NCI-H748 (cell line): ENCODE data around the gene NEK11.

Experiments
- DNase-seq: peaks from one replicate; lab custom pipeline; 2025; ENCODE audit not compliant: unreplicated experiment; lab: John Stamatoyannopoulos, UW

NEK11 gene

DNA sequence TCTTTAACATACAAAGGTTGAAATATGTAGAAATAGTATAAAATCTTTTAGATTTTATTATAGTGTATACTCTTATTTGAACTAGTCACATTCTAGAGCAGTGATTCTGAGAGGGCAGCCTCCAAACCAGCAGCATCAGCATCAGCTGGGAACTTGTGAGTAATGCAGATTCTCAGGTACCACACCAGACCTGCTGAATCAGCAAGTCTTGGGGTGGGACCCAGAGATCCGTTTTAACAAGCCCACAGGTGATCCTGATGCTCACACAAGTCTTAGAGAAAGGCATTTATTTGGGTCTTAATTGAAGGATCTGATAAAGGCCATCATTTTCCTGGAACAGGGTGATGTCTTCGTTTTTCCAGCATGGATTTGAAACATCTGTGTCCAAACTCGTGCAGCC lies 195.9 kb downstream of the NEK11 start:
- no peak for DNase-seq

DNA sequence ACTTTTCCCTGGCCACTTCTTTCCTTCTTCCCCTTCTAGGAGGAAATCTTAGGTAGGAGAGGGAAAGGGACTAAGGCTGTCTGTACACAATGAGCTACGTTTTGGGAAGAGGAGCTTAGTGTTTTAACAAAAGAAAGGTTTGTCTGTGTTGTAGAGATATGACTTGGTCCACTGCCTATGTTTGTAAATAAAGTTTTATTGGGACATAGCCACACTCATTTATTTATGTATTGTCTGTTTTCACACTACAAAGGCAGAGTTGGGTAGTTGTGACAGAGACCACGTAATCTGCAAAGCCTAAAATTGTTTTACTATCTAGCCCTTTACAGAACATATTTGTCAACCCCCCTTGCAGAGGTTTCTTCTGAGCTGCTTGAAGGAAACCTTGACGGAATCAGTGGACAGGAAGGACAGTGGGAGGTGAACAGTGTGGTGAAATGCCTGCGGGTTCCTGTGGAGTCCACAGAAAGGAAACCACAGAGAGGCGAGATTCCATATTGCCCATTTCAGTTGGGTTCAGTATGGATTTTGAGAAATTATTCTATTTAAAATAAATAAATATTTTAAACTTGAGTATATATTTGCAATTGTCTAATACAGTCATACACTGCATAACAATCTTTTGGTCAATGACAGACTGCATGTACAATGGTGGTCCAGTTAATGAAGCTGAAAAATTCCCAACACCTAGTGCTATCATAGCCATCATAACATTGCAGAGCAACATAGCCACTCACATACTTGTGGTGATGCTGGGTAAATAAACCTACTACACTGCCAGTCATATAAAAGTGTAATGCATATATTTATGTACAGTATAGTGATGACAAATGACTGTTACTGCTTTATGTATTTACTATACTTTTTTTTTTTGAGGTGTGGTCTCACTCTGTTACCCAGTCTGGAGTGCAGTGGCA lies 197.0 kb downstream of the NEK11 start:
- DNase-seq: no peak

DNA sequence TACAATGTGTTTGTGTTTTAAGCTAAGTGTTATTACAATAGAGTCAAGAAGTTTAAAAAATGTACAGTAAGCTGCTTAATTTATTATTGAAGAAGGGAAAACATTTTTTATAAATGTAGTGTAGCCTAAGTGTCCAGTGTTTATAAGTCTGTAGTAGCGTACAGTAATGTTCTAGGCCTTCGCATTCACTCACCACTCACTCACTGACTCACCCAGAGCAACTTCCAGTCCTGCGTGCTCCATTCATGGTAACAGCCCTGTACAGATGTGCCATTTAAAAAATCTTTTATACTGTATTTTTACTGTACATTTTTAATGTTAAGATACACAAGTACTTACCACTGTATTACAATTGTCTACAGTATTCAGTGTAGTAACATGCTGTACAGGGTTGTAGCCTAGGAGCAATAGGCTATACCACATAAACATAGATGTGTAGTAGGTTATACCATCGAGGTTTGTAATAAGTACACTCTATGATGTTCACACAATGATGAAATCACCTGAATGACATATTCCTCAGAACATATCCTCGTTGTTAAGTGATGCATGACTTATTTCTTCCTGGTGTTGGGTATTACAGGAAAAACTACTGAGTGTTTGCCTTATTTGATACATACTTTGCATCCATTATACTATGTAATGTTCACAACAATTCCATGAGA lies 198.3 kb downstream of the NEK11 start:
- DNase-seq: no peak

DNA sequence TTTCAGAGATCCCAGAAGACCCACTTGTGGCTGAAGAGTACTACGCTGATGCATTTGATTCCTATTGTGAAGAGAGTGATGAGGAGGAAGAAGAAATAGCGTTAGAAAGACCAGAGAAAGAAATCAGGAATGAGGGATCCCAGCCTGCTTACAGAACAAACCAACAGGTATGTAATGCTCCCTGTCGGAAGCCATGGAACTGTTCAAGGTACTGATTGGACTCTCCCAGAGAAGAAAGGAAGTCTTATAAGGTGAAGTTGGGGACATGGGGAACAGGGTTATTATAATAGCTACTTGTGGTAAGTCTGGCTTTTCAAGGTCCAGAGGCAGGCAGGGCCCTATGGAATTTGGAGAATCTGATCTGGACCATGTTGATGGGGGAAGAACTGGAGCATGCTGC lies 201.8 kb downstream of the NEK11 start:
- DNase-seq: no peak

DNA sequence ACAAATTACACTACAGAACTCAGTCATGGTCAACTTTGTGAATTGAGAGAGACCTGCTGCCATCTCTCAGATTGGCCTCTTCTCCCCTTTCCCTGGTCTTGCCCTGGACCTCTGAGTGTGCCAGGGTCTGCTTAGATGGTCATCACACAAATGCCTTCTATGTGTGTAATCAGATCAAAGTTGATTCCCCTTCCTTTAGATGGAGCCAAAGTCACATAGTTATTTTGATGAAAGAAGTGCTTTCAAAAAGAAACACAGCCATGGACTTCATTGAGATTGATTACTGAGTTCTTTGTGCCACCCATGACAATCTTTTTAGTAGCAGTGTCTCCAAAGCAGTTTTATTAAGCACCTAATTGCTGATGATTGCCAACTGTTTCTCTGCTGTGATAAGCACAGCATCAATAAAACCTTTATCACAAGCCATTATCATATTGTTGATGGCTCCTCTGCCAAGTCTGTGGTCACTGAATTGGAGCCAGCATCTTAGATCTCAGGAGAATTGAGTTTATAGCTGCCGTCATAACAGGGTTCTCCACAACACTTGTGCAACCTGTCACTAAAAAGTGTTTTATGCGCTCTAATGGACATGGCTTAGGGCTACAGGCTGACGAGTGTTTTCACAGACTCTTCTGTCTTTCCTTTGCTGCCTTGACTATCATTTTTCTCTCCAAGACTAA lies 205.2 kb downstream of the NEK11 start:
- peak; percentile 30 for DNase-seq

DNA sequence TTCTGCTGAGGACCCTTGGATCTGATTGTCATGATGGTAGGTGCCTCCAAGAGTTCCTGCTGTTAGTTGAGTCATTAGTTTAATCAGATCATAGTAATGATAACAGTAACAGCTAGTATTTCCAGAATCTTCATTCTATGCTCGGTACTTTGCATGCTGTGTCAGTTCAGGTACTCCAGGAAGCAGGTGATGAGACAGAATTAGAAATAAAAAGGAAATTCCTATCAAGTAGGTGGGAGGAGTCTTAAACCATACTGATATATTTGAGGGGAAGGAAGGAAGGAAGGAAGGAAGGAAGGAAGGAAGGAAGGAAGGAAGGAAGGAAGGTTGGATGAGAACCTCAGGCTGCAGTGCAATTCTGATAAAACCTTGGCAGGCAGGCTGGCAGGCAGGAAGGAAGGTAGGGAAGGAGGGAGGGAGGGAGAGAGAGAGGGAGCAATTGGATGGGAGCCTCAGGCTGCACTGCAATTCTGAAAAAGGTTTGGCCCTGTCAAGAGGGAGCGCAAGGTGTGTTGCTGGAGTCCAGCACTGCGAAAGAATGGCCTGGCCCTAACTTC lies 206.1 kb downstream of the NEK11 start:
- no peak for DNase-seq

DNA sequence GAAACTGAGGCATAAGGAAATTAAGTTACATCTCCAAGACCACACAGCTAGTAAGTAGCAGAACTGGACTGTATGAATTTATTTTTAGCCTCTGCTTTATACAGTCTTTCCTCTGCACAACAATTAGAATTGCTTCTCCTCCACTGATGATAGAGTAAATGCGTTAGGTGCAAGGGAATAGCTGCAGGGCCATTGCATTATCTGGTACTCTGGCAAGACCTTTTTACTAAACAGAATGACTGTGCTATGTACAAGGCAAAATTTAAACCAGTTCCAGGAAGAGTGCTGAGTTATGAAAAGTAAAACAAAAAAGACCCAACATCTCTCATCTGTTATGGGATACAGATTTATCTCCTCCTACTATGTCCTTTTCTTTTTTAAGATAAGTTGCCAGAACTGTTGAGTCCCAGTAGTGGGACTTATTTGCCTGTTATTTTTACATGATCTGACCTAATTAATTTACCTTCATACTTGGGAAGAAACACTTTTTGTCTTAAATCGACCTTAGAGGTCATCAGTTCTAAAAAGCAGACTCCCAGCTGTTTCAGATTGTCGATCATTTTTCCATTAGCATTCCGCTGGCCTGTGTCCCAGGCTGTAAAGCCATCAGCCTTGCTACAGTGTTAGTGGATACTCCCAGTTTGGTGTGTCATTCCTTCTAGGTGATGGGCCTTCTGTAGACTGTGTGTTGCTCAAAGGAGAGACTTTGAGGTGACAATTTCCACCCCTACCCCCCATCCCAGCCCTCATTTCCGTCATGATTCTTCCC lies 207.4 kb downstream of the NEK11 start:
- DNase-seq: no peak

DNA sequence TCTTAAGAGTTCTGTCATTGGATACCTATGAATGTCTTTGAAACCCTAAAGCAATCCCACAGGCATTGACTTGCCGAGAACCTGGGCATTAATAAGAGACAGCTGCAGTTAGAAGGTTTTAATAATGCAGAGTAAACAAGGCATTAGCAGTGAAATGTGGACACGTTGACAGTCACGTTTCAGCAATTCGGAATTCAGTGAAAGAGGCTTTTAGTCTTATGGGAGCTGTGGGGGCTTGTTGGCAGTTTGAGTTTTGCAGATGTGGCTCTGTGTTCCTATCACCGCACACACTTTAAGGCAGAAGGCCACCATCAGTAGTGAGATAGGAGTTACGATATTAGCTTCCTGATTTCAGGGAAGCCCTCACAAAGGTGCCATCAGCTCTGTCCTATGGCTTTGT lies 209.7 kb downstream of the NEK11 start:
- DNase-seq: peak; percentile 68

DNA sequence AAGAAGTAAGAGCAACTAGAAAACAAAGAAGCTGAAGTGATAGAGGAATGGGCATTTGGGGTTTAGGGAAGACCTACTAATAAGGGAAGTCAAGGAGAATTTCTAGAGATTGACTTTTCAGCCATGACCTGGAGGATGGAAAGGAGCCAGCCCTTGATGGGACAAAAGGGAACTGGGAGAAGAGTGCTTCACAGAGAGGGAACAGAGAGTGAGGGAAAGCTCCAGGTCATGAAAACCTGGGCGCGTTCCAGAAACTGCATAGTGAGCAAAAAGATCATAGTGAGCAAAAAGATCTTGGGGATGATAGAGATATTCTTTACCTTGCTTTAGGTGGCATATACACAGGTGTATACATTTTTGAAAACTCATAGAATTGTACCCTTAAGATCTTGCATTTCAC lies 211.8 kb downstream of the NEK11 start:
- DNase-seq: no peak

DNA sequence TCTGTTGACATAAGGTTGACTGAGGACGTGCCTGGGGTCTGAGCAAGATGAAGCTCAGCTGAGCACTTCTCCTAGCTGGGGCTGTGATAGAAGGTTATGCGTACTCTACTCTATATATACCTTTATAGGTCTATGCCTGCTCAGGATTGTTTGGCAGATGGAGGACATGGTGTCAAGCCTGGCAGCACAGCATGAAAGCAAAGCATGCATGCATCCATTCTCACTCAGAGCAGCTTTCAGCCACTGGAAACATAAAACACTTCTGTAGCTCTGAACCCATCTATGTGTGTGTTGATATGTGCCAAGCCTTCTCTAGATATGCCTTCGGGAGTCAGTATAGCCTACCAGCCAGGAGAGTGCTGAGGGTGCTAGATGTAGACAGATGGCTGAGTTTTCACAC lies 212.6 kb downstream of the NEK11 start:
- DNase-seq: no peak

DNA sequence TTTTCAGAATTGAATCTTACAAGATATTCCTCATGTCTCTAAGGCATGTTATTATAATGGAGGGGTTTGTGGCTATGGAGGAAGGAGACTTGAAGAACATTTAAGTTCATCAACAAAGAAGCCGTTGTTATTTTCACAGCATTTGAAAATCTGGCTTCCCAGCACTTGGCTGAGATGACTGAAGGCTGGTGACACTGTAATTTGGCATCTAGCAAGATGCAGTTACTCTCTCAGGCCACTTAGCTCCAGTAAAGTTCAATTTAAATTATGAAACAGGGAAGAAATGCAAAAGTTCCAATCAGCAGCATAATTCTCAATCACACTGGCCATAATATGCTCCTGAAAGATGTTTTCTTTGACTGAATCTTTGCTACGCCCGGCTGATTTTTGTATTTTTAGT lies 215.5 kb downstream of the NEK11 start:
- DNase-seq: no peak

DNA sequence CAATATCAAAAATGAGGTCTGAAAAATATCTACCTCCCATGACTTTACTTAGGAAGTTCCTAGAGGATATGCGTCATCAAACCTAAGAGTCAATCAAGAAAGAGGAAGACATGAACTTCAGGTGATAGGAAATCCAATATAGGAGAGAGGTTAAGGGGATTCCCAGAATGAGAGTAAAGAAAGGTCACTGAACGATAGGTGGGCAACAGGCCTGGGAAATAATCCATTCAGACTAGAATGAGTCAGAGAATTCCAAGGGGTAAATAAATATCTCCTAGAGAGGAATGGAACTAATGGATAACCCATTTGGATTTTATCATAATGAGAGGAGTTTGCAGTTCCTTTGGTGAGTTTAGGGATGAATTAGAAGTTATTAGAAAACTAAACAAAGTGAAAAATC lies 223.8 kb downstream of the NEK11 start:
- DNase-seq: no peak

DNA sequence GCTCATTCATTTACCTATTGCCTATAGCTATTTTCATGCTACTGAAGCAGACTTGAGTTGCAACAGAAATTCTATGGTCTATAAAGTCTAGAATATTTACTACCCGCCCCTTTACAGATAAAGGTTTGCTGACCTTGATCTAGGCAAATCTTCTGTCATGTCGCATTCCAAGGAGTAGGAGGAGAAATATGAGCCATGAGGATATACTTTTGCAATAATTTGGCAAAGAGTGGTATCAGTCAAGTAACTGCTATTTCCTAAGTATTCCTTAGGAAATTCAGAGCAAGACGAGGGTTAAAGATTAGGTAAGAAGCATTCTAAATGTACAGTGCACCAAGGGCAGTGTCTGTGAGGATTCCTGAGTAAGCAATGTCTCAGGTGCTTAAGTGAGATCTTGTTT lies 233.8 kb downstream of the NEK11 start:
- DNase-seq: no peak

DNA sequence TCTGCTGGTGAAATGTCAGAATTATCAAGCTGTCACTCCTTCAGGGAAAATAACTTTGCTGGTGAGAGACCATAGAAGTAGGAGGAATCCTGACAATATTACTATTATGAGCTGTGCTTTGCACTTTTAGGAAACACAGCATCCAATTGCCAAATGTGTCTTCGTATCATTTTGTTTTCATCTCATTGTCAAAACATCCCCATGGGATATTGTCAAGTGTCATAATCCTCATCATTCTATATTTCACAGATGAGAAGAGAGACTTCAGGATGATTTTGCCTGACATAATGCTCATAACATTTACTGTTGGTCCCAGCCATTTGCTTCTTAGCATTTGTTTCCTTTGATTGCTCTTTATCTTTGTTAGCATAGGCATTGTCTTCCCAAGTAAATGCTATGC lies 234.4 kb downstream of the NEK11 start:
- DNase-seq: no peak

DNA sequence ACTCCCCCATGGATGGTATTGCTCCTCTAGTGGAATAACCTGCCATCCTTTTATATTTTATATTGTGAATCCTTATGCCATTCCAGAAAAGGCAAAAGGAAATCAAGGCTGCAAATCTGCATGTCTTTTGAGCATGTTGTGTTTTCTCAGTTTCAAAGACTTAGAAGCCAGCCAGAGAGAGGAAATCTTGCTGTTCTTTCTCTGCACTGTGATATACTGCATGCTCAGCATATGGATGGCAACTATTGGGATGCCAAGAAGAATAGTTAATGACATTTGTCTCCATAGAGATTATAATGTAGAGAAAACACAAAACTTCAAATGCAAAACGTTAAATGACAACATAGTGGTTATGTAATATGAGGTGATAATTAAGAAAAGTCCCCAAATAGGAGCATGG lies 248.9 kb downstream of the NEK11 start:
- no peak for DNase-seq

DNA sequence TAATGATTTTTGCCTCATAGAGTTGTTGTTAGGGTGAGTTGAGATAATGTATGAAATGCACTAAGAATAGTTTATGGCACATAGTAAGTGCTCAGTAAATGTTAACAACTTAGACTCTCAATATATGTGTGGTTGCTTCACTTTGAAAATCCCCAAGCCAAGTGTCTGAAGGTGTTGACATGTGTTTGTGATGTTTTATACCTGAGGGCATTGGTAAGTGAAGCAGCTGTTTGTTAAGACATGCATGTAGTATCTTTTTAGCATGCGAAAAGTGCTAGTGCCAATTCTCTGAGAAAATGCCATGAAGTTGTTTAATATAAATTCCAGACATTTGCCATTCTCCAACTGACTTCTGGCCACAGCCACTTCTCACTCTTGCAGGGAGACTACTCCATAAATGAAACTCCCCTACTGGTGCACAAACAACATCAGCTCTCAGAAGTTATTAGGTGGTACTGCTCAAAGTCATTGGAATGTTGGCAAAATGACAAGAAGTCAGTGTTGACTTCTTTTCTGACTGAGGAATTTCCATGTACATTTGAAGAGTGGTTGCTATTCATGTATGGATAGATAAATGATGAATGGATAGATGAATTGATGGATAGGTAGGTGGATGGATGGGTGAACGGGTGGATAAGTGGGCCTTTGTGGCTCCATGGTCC lies 251.3 kb downstream of the NEK11 start:
- DNase-seq: no peak

DNA sequence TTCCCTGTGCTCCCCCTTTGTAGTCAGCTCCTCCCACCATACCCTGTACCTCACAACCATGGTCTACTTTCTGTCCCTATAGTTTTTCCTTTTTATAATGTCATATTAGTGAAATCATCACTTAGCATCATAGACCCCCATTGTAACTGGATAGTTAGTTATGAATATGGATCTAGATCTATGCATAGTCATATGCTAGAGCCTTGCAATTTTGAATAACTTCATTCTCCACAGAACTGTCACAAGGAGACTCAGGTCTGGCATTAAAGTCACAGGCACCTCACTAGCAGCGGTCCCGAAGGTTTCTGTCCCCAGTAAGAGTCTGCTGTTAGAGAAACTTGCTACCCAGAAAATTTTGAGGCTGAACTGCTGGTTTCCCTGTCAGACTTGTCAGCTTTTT lies 252.9 kb downstream of the NEK11 start:
- DNase-seq: no peak

DNA sequence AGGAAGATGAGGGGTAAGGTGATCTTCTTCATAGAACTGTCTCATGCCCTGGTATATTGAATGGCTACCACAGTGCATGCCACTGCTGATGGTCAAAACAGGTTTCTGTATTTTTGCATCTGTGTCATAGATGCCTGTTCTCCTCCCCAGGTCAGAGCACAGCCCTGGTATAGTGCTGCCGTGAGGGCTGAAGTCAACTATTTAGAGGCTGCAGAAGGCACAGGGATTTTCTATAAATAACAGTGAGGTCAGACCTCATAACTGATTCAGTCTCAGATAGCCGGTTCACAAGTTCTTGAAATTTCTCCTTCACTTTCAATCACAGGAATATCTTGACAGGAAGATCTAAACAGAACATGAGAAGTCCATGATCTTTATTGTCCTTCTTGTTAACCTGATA lies 255.7 kb downstream of the NEK11 start:
- no peak for DNase-seq

DNA sequence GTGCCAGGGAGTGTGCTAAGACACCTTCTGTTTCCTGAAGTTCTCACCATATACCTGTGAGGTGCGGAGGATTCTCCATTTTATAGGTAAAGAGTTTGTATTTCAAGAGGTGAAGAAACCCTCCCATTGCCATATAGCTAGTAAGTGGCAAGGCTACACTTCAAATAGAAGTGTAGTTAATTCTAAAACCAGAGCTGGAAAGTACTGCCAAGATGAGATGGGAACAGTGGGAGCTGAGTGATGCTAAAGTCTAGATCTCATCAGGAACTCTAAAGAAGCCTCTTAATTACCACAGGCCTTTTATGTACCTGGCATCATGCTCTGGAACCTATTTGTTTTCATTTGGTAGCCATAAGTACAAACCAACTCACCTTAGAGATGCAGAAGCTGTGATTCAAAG lies 256.3 kb downstream of the NEK11 start:
- DNase-seq: no peak

DNA sequence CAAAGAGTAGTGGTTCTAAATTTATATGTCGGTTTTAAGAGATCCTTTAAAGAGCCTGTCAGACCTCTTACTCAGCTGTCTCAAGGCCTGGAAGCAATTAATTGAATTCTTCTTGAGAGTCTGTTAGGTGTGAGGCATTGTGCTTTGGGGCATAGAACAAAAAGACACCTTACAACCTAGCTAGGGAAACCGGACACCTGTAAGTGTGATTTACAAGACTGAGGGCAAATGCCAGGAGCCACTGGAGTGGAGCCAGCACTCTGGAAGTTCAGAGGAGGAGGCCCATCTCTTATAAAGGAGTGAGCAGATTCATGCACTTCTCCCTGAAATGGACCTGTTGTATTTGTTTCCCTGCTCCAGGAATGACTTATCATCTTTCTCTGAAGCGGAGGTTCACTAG lies 257.2 kb downstream of the NEK11 start:
- no peak for DNase-seq
